Measurements from ENCODE around the gene CSTF3. TPM values are rescaled to one million over a fixed set of nuclear protein-coding genes. Genes with fewer than 3 reads are reported as not detected.
A peak's percentile ranks its signal among the peaks of the same experiment; 100 is the strongest.

Gene CSTF3
- total RNA-seq, 1 donor: 31.5 TPM

DNA sequence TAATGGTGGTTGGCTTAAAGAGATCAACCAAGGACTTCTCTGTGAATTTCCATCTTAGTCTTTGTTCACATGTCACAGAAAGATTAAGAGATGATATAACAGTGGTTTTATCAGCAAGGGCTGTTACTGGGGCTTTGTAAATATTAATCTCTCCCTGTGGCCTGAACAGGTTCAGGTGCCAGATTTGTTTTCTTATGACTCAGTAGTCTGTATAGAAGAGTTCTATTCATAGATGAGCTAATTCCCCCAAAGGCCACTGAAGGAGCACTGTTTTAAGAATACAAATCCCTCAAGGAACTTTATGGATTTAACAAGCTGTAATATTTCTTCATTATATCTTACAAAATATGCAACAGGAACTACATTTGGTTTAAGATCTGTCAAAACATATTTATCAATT lies 71.5 kb downstream of the CSTF3 start:
- TF ChIP-seq, protein P1, sequence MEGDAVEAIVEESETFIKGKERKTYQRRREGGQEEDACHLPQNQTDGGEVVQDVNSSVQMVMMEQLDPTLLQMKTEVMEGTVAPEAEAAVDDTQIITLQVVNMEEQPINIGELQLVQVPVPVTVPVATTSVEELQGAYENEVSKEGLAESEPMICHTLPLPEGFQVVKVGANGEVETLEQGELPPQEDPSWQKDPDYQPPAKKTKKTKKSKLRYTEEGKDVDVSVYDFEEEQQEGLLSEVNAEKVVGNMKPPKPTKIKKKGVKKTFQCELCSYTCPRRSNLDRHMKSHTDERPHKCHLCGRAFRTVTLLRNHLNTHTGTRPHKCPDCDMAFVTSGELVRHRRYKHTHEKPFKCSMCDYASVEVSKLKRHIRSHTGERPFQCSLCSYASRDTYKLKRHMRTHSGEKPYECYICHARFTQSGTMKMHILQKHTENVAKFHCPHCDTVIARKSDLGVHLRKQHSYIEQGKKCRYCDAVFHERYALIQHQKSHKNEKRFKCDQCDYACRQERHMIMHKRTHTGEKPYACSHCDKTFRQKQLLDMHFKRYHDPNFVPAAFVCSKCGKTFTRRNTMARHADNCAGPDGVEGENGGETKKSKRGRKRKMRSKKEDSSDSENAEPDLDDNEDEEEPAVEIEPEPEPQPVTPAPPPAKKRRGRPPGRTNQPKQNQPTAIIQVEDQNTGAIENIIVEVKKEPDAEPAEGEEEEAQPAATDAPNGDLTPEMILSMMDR (IDR thresholded peaks at IDR 0.05; ENCODE audit: insufficient read depth, low read depth, low read length): no peak
- H3K4me3 ChIP-seq (ENCODE audit: low read depth, low read length): no peak overlapping the region
- DNase-seq (ENCODE audit: low read depth): peak; percentile 10

DNA sequence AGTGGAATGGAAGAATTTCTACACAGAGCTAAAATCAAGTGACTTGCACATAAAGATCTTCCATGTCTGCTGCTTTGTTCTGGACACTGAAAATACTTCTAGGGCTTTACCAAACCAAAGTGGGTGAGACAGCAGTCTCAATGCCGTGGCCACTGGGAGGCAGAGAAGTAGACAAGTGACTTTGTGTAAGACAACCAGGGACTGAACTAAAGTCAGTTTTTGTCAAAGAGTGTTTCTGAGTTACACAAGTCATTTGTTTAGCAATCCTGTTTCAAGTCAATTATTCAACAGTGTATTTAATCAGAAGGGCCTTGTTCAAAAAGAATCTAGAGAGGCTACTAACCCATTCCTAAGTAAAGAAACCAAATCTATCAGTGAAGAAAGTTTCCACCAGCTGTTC lies 75.3 kb downstream of the CSTF3 start:
- H3K4me3 ChIP-seq (ENCODE audit: low read depth, low read length): no peak overlapping the region
- TF ChIP-seq, protein P1 (IDR thresholded peaks at IDR 0.05; ENCODE audit: insufficient read depth, low read depth, low read length): no peak
- no peak for DNase-seq (ENCODE audit: low read depth)

DNA sequence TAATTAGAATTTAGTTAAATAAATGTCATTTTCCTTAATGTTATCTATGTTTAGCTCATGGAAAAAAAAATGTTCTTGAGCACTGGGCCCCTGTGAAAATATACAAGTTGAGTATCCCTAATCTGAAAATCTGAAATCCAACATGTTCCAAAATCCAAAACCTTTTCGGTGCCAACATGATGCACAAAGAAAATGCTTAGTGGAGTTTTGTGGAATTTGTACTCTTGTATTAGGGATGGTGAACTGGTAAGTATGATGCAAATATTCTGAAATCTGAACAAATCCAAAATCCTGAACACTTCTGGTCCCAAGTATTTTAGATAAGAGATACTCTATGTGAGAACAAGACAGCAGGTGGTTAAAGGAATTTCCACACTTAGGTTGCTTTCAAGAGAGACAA lies 77.4 kb downstream of the CSTF3 start:
- DNase-seq (ENCODE audit: low read depth): no peak
- TF ChIP-seq, protein P1 (IDR thresholded peaks at IDR 0.05; ENCODE audit: insufficient read depth, low read depth, low read length): no peak
- no peak overlapping the region for H3K4me3 ChIP-seq (ENCODE audit: low read depth, low read length)

DNA sequence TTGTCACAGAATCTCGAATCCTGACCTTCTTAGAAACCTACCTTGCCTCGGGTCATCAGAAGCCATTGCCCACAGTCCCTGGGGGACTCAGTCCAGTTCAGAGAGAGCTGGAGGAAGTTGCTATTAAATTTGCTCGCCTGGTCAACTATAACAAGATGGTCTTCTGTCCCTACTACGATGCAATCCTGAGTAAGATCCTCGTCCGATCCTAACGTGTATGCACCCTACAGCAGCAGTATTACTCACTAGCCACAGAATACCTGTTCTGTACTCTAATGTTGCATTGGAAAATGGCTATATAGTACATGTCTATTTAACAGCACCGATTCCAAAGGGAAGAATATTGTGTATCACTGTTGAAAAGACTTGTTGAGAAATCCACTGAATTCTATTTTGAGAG lies 88.8 kb downstream of the CSTF3 start:
- H3K4me3 ChIP-seq (ENCODE audit: low read depth, low read length): no peak overlapping the region
- TF ChIP-seq, protein P1 (IDR thresholded peaks at IDR 0.05; ENCODE audit: insufficient read depth, low read depth, low read length): no peak
- no peak for DNase-seq (ENCODE audit: low read depth)

DNA sequence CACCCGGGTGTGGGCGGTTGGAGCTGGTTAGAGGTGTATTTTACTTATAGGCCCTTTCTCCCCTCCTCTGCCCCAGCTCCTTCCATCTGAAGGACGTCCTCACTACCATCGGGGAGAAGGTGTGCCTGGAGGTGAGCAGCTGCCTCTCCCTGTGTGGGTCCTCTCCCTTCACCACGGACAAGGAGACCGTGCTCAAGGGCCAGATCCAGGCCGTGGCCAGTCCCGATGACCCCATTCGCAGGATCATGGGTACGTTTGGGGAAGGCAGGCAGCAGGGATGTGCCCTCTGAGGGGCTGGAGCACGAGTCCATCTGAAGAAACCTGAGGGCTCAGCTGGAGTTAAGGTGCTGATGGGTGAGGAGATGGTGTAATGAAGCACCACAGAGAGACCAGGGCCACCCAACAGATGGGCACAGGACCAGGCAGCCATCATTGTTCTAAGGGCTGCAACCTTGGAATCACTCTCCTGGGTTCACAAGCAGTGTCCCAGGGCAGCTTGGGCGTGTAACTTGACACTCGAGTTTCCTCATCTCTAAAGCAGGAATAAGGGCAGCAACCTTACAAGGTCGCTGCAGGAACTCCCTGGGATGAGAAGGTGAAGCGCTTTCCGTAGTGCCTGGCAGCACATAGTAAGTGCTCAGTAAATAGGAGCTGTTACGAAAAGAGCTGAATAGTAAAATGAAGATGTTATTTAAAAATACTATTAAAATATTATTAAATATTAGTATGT lies 92.5 kb downstream of the CSTF3 start:
- TF ChIP-seq, protein P1 (IDR thresholded peaks at IDR 0.05; ENCODE audit: insufficient read depth, low read depth, low read length): no peak
- no peak overlapping the region for H3K4me3 ChIP-seq (ENCODE audit: low read depth, low read length)
- DNase-seq (ENCODE audit: low read depth): no peak

DNA sequence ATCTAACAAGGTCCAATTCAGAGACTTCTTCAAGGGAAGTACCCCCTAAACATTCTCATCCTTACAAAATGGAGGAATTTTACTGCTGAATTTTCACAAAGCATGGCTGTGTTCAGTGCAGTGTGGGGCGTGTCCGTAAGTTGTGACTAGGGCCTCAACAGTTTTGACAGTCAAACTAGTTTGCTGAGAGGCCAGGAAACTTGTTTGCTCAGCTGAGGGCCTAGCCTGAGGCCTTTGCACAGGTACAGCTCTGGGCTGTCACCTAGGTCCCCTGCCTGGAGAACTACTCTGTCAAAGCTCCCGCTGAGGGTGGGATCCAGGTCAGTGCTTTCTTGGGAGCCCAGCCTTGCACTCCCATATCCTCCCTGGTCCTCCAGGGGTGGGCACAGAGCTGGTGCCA lies 94.0 kb downstream of the CSTF3 start:
- H3K4me3 ChIP-seq (ENCODE audit: low read depth, low read length): no peak overlapping the region
- no peak for DNase-seq (ENCODE audit: low read depth)
- TF ChIP-seq, protein P1 (IDR thresholded peaks at IDR 0.05; ENCODE audit: insufficient read depth, low read depth, low read length): no peak
